Retina (tissue), 1 donor: Measurements from ENCODE around the gene WASL.
A peak's percentile ranks its signal among the peaks of the same experiment; 100 is the strongest.
"Not testable (repeated sequence)": the region's sequence is repeated elsewhere in the genome, so short reads cannot be mapped to it uniquely, and the experiment has no call there.

ENCODE experiments used
- DNase-seq: peaks from one replicate; pipeline ENCODE4 v3.0.0-alpha.2; 2016

Gene WASL

GRCh38 chr7:123748734-123749536, at the start of gene WASL:
WASL (minus strand) TSS chr7:123749003; CDS start chr7:123748734, 269 bp downstream.
- peak; percentile 98 for DNase-seq

- no peak for DNase-seq
These were observed 49.1 kb upstream of the WASL start for GRCh38 chr7:123797673-123798531.

GRCh38 chr7:123796568-123796967, 47.8 kb upstream of the WASL start:
- DNase-seq = no peak

GRCh38 chr7:123795917-123796316, 47.1 kb upstream of the WASL start:
- DNase-seq = no peak

GRCh38 chr7:123795116-123795515, 46.3 kb upstream of the WASL start:
- DNase-seq = not testable (repeated sequence)

- DNase-seq = no peak
These were observed 43.7 kb upstream of the WASL start for GRCh38 chr7:123792547-123792946.

GRCh38 chr7:123791001-123791400, 42.2 kb upstream of the WASL start:
- DNase-seq = no peak

GRCh38 chr7:123789817-123790216, 41.0 kb upstream of the WASL start:
- DNase-seq = peak; percentile 14

GRCh38 chr7:123789206-123789784, 40.5 kb upstream of the WASL start:
- DNase-seq = no peak

GRCh38 chr7:123788584-123788983, 39.8 kb upstream of the WASL start:
- no peak for DNase-seq

GRCh38 chr7:123787220-123788007, 38.6 kb upstream of the WASL start:
- no peak for DNase-seq

- no peak for DNase-seq
These were observed 35.5 kb upstream of the WASL start for GRCh38 chr7:123784263-123784662.

GRCh38 chr7:123783820-123784219, 35.0 kb upstream of the WASL start:
- no peak for DNase-seq

GRCh38 chr7:123782071-123782798, 33.4 kb upstream of the WASL start:
- DNase-seq = no peak

- DNase-seq = not testable (repeated sequence)
These were observed 31.7 kb upstream of the WASL start for GRCh38 chr7:123780472-123780871.

- no peak for DNase-seq
These were observed 25.7 kb upstream of the WASL start for GRCh38 chr7:123774496-123774895.

- DNase-seq = no peak
These were observed 24.7 kb upstream of the WASL start for GRCh38 chr7:123773481-123773880.

GRCh38 chr7:123772652-123773051, 23.8 kb upstream of the WASL start:
- no peak for DNase-seq

GRCh38 chr7:123771846-123772245, 23.0 kb upstream of the WASL start:
- no peak for DNase-seq

- DNase-seq = no peak
These were observed 22.5 kb upstream of the WASL start for GRCh38 chr7:123771256-123771655.

- no peak for DNase-seq
These were observed 21.6 kb upstream of the WASL start for GRCh38 chr7:123770378-123770777.

GRCh38 chr7:123769371-123769770, 20.6 kb upstream of the WASL start:
- DNase-seq = no peak
